ENCODE data around the gene GPR87. TPM values are rescaled to one million over a fixed set of nuclear protein-coding genes. Genes with fewer than 3 reads are reported as not detected.

GPR87 gene
- total RNA-seq, 2 experiments from 2014 or later: not detected

GRCh38 chr3:151248772-151249337 lies 67.8 kb downstream of the GPR87 start:
- ATAC-seq (ENCODE audit: poor library complexity) (no peak), DNase-seq (no peak)
- CTCF ChIA-PET: no interaction called here
- Mint-ChIP-seq H3K36me3 (ENCODE audit: low read depth) (no peaks in the 10 kb centered on the region), H3K4me1 (ENCODE audit: low read depth) (no peaks in the 10 kb centered on the region), H3K9me3 (no peaks in the 10 kb centered on the region), H3K27me3 (no peaks in the 10 kb centered on the region), H3K4me3 (no peak overlapping the region), H3K27ac (no peak overlapping the region)
- no peak overlapping the region for H3K27ac ChIP-seq (ENCODE audit: low read depth in 1 of 2, low read length in 2 of 2)
- intact Hi-C loops (cut with DNase I, micrococcal nuclease): no loop called here
- H3K27me3 ChIP-seq (ENCODE audit: control insufficient read depth in 1 of 2, insufficient read depth in 2 of 2, low read length in 2 of 2): no peaks in the 10 kb centered on the region
- TF ChIP-seq CTCF (IDR thresholded peaks at IDR 0.05): no peak
- no peaks in the 10 kb centered on the region for H3K9me3 ChIP-seq (ENCODE audit: control insufficient read depth in 1 of 2, insufficient read depth in 1 of 2, low read length in 2 of 2)
- H3K4me1 ChIP-seq (ENCODE audit: insufficient read depth, low read length): no peaks in the 10 kb centered on the region
- POLR2A ChIA-PET: interaction anchor here (0.8 kb wide), 1 partner anchor 20 kb away, joined by 3 read pairs; no protein-coding TSS in a partner anchor
- no peaks in the 10 kb centered on the region for H3K36me3 ChIP-seq (ENCODE audit: insufficient read depth, low read length)
- H3K4me3 ChIP-seq (ENCODE audit: low read length): no peak overlapping the region

Other genes with a start within 250 kb of the GPR87 start
- under 1 TPM; 0.39 to 0.49 TPM for gene MED12L, start 231.2 kb downstream of the GPR87 start, total RNA-seq
- 10 to 100 TPM in 1 of 2 experiments, 1 to 10 TPM in 1; 9.7 to 16.7 TPM for gene GPR171, start 113.6 kb downstream of the GPR87 start, total RNA-seq
- gene P2RY14, start 38.3 kb downstream of the GPR87 start, total RNA-seq: under 1 TPM in 1 of 2 experiments, not detected in 1; 0.22 TPM
- under 1 TPM in 1 of 2 experiments, not detected in 1; 0.08 TPM for gene P2RY13, start 12.7 kb upstream of the GPR87 start, total RNA-seq
- gene P2RY12, start 67.9 kb upstream of the GPR87 start, total RNA-seq: not detected
- gene IGSF10, start 144.2 kb upstream of the GPR87 start, total RNA-seq: not detected

Measured in CD4-positive, alpha-beta T cell (primary cell).